MCF 10A (cell line): Measurements from ENCODE around the gene SERF2. TPM values are rescaled to one million over a fixed set of nuclear protein-coding genes. Genes with fewer than 3 reads are reported as not detected.
"Not testable (repeated sequence)": the region's sequence is repeated elsewhere in the genome, so short reads cannot be mapped to it uniquely, and the experiment has no call there.

Source experiments
- BruUV-seq: library from RNA; stranded (reverse); fragments of 400-500 nt; replicated peaks from 2 replicates; lab custom pipeline; 2021; lab: Mats Ljungman, UMichigan
- CTCF ChIA-PET: fragments of 300-600 bp; sonication (Branson Sonifier 250); formaldehyde crosslinking; extraction: SDS; loops from one replicate; lab custom pipeline; 2021; ENCODE audit warnings: antibody characterized with exemption, inconsistent platforms; lab: Yijun Ruan, JAX
- POLR2A ChIA-PET: fragments of 300-600, 350-650 bp; sonication (Branson Sonifier 250); formaldehyde crosslinking; extraction: SDS; loops from one replicate; lab custom pipeline; 2020; ENCODE audit warnings: antibody characterized with exemption, inconsistent platforms; lab: Yijun Ruan, JAX
- DNase-seq: peaks from one replicate; pipeline ENCODE4 v3.0.0-alpha.2; 2018; ENCODE audit not compliant: unreplicated experiment
- H3K27ac Mint-ChIP-seq: one replicate; pipeline ENCODE4 v1.8.0; 2022; ENCODE audit warnings: mild to moderate bottlenecking, low read depth, mixed read lengths; ENCODE audit not compliant: unreplicated experiment
- H3K27me3 Mint-ChIP-seq: one replicate; pipeline ENCODE4 v1.8.0; 2022; ENCODE audit warnings: mixed read lengths; ENCODE audit not compliant: insufficient read depth, unreplicated experiment
- H3K36me3 Mint-ChIP-seq: one replicate; pipeline ENCODE4 v1.8.0; 2022; ENCODE audit warnings: mild to moderate bottlenecking, moderate library complexity, mixed read lengths; ENCODE audit not compliant: insufficient read depth, unreplicated experiment
- H3K4me1 Mint-ChIP-seq: one replicate; pipeline ENCODE4 v1.8.0; 2022; ENCODE audit warnings: mixed read lengths; ENCODE audit not compliant: insufficient read depth, unreplicated experiment
- H3K4me3 Mint-ChIP-seq: one replicate; pipeline ENCODE4 v1.8.0; 2022; ENCODE audit warnings: mild to moderate bottlenecking, moderate library complexity, mixed read lengths; ENCODE audit not compliant: unreplicated experiment
- H3K9me3 Mint-ChIP-seq: one replicate; pipeline ENCODE4 v1.8.0; 2022; ENCODE audit warnings: mixed read lengths; ENCODE audit not compliant: unreplicated experiment
- CTCF ChIP-seq: fragments of 200-600 bp; IDR thresholded peaks from one replicate; pipeline ENCODE4 v1.8.0; 2022; ENCODE audit warnings: antibody characterized with exemption, mild to moderate bottlenecking; ENCODE audit not compliant: unreplicated experiment
- intact Hi-C: fragments of 100-400 bp; cut with micrococcal nuclease; formaldehyde crosslinking; loops from 2 replicates; pipeline ENCODE4 v1.14.1; 2022
- total RNA-seq: library from RNA; stranded (reverse); gene quantifications from 2 replicates; pipeline ENCODE4 v1.2.3, GENCODE V29; 2022

SERF2 gene
- total RNA-seq, 1 experiment from 2014 or later, result 717 TPM

GRCh38 chr15:43826029-43826507 lies 33.9 kb downstream of the SERF2 start:
- Mint-ChIP-seq H3K4me1 (peaks cover 16% of the 10 kb centered on the region), H3K27ac (no peak overlapping the region), H3K4me3 (peak overlapping the region; percentile 84), H3K27me3 (no peaks in the 10 kb centered on the region), H3K9me3 (no peaks in the 10 kb centered on the region), H3K36me3 (peaks cover 28% of the 10 kb centered on the region)
- intact Hi-C loops, result no loop called here
- ChIA-PET CTCF (no interaction called here), POLR2A (interaction anchor here (1.1 to 8.7 kb wide), 4 partner anchors 10 to 49 kb away, joined by 3 to 99 read pairs (median 6); partner anchors contain the start of genes ELL3, HYPK and SERINC4)
- no TSS peak for BruUV-seq
- no peak for TF ChIP-seq CTCF
- DNase-seq, result no peak

- no peak for TF ChIP-seq CTCF
- Mint-ChIP-seq H3K36me3 (peaks cover 22% of the 10 kb centered on the region), H3K4me1 (peaks cover 10% of the 10 kb centered on the region), H3K4me3 (peak within 1 kb of the TSS; percentile 84), H3K27ac (peak within 1 kb of the TSS; percentile 64), H3K9me3 (no peaks in the 10 kb centered on the region), H3K27me3 (no peaks in the 10 kb centered on the region)
- CTCF ChIA-PET, result no interaction called here
- intact Hi-C loops, result no loop called here
- POLR2A ChIA-PET, result interaction anchor here (0.6 to 8.7 kb wide), 9 partner anchors 10 to 711 kb away, joined by 3 to 99 read pairs (median 3); partner anchors contain the start of genes ELL3, HYPK and SERINC4
- no TSS peak for BruUV-seq
- DNase-seq, result peak; percentile 84
Observed at GRCh38 chr15:43826508-43827341, 34.6 kb downstream of the SERF2 start, which contains the start of gene WDR76. TSS of gene WDR76 (plus strand) at chr15:43827002. CDS start at chr15:43827033, 31 bp downstream.

- TF ChIP-seq CTCF, result no peak
- ChIA-PET CTCF (interaction anchor here (1.2 kb wide), 1 partner anchor 51 kb away, joined by 5 read pairs; the partner anchor contains the start of gene ELL3), POLR2A (interaction anchor here (0.7 to 8.7 kb wide), 5 partner anchors 14 to 256 kb away, joined by 3 to 99 read pairs (median 4); partner anchors contain the start of genes ELL3, HYPK and SERINC4)
- H3K27me3 Mint-ChIP-seq, result no peaks in the 10 kb centered on the region
- H3K4me3 Mint-ChIP-seq, result peak overlapping the region; percentile 84
- no peaks in the 10 kb centered on the region for H3K9me3 Mint-ChIP-seq
- H3K36me3 Mint-ChIP-seq, result peaks cover 19% of the 10 kb centered on the region
- DNase-seq, result peak; percentile 6
- H3K4me1 Mint-ChIP-seq, result peaks cover 6% of the 10 kb centered on the region
- intact Hi-C loops, result no loop called here
- TSS peak; percentile 23 for BruUV-seq
- H3K27ac Mint-ChIP-seq, result peak overlapping the region; percentile 64
Observed at GRCh38 chr15:43828061-43828657, 36.0 kb downstream of the SERF2 start.

GRCh38 chr15:43829951-43830540 lies 37.9 kb downstream of the SERF2 start:
- CTCF ChIA-PET, H3K9me3 Mint-ChIP-seq, H3K27me3 Mint-ChIP-seq, POLR2A ChIA-PET, H3K4me3 Mint-ChIP-seq, DNase-seq, H3K27ac Mint-ChIP-seq, intact Hi-C loops, H3K4me1 Mint-ChIP-seq, BruUV-seq: not testable (repeated sequence)
- peaks cover 11% of the 10 kb centered on the region for H3K36me3 Mint-ChIP-seq

GRCh38 chr15:43830691-43831275 lies 38.7 kb downstream of the SERF2 start:
- BruUV-seq, H3K27me3 Mint-ChIP-seq, H3K4me3 Mint-ChIP-seq, DNase-seq, H3K9me3 Mint-ChIP-seq, intact Hi-C loops, H3K27ac Mint-ChIP-seq, H3K4me1 Mint-ChIP-seq: not testable (repeated sequence)
- ChIA-PET POLR2A (interaction anchor here (0.9 kb wide), 1 partner anchor 60 kb away, joined by 3 read pairs; no protein-coding TSS in a partner anchor), CTCF (interaction anchor here (0.6 to 1.3 kb wide), 2 partner anchors 19 to 72 kb away, joined by 3 read pairs; no protein-coding TSS in a partner anchor)
- H3K36me3 Mint-ChIP-seq, result peaks cover 18% of the 10 kb centered on the region

GRCh38 chr15:43831519-43832052 lies 39.5 kb downstream of the SERF2 start:
- intact Hi-C loops, H3K4me1 Mint-ChIP-seq, H3K27me3 Mint-ChIP-seq, DNase-seq, H3K4me3 Mint-ChIP-seq, H3K27ac Mint-ChIP-seq, BruUV-seq, H3K9me3 Mint-ChIP-seq: not testable (repeated sequence)
- peaks cover 21% of the 10 kb centered on the region for H3K36me3 Mint-ChIP-seq
- ChIA-PET POLR2A (interaction anchor here (0.9 to 1.4 kb wide), 2 partner anchors 12 to 61 kb away, joined by 3 to 4 read pairs; no protein-coding TSS in a partner anchor), CTCF (interaction anchor here (0.6 to 1.3 kb wide), 2 partner anchors 20 to 71 kb away, joined by 3 read pairs; no protein-coding TSS in a partner anchor)
